Measurements from ENCODE around the gene USP4.

Gene USP4

DNA sequence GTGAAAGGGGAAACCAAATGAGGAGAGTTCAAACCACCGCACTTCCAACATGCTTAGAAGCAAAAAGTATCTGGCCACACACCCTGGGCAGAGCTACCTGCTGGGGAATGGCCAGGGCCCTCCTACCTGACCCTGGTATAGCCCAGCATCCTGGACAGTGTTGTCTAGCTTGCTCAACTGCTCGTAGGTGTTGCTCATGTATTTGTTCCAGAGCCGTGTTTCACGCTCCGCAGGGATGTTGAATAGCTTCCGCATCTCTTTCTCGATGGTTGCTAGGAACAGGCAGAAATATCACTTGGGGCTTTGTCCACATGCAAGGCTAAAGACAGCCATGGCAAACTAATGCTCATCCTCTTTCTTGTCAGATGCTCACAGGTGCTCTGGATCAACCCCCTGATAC lies 15.1 kb downstream of the USP4 start:
- TF ChIP-seq, protein P1, sequence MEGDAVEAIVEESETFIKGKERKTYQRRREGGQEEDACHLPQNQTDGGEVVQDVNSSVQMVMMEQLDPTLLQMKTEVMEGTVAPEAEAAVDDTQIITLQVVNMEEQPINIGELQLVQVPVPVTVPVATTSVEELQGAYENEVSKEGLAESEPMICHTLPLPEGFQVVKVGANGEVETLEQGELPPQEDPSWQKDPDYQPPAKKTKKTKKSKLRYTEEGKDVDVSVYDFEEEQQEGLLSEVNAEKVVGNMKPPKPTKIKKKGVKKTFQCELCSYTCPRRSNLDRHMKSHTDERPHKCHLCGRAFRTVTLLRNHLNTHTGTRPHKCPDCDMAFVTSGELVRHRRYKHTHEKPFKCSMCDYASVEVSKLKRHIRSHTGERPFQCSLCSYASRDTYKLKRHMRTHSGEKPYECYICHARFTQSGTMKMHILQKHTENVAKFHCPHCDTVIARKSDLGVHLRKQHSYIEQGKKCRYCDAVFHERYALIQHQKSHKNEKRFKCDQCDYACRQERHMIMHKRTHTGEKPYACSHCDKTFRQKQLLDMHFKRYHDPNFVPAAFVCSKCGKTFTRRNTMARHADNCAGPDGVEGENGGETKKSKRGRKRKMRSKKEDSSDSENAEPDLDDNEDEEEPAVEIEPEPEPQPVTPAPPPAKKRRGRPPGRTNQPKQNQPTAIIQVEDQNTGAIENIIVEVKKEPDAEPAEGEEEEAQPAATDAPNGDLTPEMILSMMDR (IDR thresholded peaks at IDR 0.05; ENCODE audit: low read length): no peak
- TF ChIP-seq EZH2phosphoT487 (IDR thresholded peaks at IDR 0.05; ENCODE audit: low read length) (no peak), EZH2 (optimal IDR thresholded peaks at IDR 0.05; ENCODE audit: low read depth, low read length) (no peak)
- Histone ChIP-seq H3K27ac (ENCODE audit: low read length) (no peak overlapping the region), H3K4me1 (ENCODE audit: low read length) (no peaks in the 10 kb centered on the region), H3K4me2 (ENCODE audit: low read depth, low read length) (no peak overlapping the region), H3K9ac (ENCODE audit: low read length) (no peak overlapping the region), H3K9me2 (replicated peaks; ENCODE audit: insufficient read depth, low read length) (no peaks in the 10 kb centered on the region), H3K27me3 (replicated peaks; ENCODE audit: insufficient read depth, low read length) (no peaks in the 10 kb centered on the region), H3K36me3 (replicated peaks; ENCODE audit: insufficient read depth, low read length) (peaks cover 4% of the 10 kb centered on the region; the same call in 1 of the 2 replicates), H3F3A (ENCODE audit: insufficient read depth, low read length) (no peaks in the 10 kb centered on the region), H3K79me2 (ENCODE audit: low read length) (peaks cover 7% of the 10 kb centered on the region; the same call in 1 of the 2 replicates), H3K4me3 (ENCODE audit: low read length) (no peak overlapping the region), H3K9me3 (replicated peaks; ENCODE audit: insufficient read depth, low read length) (no peaks in the 10 kb centered on the region), H4K20me1 (ENCODE audit: insufficient read depth, low read length) (no peaks in the 10 kb centered on the region), H2AFZ (ENCODE audit: low read length) (no peak overlapping the region)
- DNase-seq: no peak

DNA sequence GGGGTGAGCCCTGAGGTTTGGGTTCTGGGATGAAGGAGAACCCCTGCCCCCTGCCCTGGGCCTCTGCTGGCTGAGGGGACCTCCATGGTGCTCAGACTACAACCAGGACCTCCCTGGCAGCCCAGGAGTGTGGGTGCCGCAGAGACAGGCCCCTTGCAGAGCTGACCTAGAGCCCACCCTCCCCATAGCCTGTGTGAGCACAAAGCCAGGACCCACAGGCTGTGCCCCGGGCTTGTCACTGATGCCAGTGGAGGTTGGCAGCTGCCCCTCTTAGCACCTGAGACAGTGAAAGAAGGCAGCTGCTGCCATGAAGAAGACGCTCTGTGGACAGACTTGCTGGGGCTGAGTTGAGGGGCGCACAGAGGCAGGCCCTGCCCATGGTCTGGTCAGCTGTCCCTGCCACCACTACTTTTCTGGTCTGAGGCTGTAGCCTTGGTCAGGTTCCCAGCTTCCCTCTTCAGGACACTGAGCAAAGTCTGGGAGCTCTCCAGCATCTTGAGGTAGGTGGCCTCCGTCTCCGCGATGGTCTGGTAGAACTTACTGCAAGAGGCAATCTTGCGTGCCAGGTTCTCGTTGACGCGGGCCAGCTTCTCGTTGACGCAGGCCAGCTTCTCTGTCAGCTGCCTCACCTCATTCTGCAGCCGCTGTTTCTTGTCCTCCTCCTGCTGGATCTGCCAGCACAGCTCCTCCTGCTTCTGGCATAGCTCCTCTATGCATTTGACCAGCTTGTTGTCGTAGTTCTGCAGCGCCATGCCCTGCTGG lies 23.0 kb downstream of the USP4 start:
- no peak overlapping the region for H2AFZ ChIP-seq (ENCODE audit: low read length)
- no peaks in the 10 kb centered on the region for H3K27me3 ChIP-seq (replicated peaks; ENCODE audit: insufficient read depth, low read length)
- H3F3A ChIP-seq (ENCODE audit: insufficient read depth, low read length): no peaks in the 10 kb centered on the region
- no peak overlapping the region for H3K4me3 ChIP-seq (ENCODE audit: low read length)
- TF ChIP-seq, protein P1 (IDR thresholded peaks at IDR 0.05; ENCODE audit: low read length): no peak
- TF ChIP-seq EZH2phosphoT487 (IDR thresholded peaks at IDR 0.05; ENCODE audit: low read length): no peak
- TF ChIP-seq EZH2 (optimal IDR thresholded peaks at IDR 0.05; ENCODE audit: low read depth, low read length): no peak
- DNase-seq: no peak
- no peaks in the 10 kb centered on the region for H3K9me2 ChIP-seq (replicated peaks; ENCODE audit: insufficient read depth, low read length)
- peaks cover 10% of the 10 kb centered on the region for H3K4me1 ChIP-seq (ENCODE audit: low read length)
- no peak overlapping the region for H3K27ac ChIP-seq (ENCODE audit: low read length)
- no peaks in the 10 kb centered on the region for H3K9me3 ChIP-seq (replicated peaks; ENCODE audit: insufficient read depth, low read length)
- H3K79me2 ChIP-seq (ENCODE audit: low read length): 0 out of 2 replicates have a peak, but pooled peaks cover under 1% of the 10 kb centered on the region
- H3K4me2 ChIP-seq (ENCODE audit: low read depth, low read length): no peak overlapping the region
- H3K36me3 ChIP-seq (replicated peaks; ENCODE audit: insufficient read depth, low read length): no peaks in the 10 kb centered on the region; the same call in 1 of the 2 replicates
- H3K9ac ChIP-seq (ENCODE audit: low read length): no peak overlapping the region
- H4K20me1 ChIP-seq (ENCODE audit: insufficient read depth, low read length): no peaks in the 10 kb centered on the region

DNA sequence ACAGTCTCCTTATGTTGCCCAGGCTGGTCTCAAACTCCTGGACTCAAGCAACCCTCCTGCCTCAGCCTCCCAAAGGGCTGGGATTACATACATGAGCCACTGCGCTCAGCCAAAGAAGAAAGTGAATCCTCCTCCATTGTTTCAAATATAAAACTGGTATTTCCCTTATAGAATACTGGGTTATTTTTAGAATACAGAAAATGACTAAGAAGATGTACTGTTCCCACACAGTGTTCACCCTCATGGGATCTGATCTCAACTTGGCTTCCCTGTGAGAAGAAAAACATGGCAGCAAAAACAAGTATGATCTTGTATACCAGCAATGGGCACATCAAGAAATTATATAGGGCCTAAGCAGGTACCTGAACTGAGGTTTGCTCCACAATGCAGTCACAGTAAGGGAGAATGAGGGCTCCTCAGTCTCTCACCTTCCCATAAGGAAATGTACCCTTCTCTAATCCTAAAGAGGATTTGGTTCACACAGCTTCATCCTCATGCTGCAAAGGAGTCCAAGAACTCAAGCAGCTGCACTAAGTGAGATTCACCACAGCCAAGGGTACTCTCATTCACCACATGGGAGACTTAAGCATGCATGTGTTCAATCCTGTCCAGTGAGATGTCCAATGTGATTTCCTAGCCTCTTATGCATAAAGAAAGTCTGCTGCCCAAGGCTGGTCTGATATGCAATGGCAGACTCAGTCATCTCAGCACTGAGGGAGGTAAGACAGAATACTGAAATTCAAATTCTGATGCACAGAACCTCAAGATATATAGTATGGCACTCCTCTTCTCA lies 25.8 kb downstream of the USP4 start:
- Histone ChIP-seq H3K4me2 (ENCODE audit: low read depth, low read length) (no peak overlapping the region), H3K36me3 (replicated peaks; ENCODE audit: insufficient read depth, low read length) (no peaks in the 10 kb centered on the region; the same call in 1 of the 2 replicates), H3K27ac (ENCODE audit: low read length) (0 out of 2 replicates have a peak overlapping the region, but pooled peaks have one; percentile 0), H3K79me2 (ENCODE audit: low read length) (no peaks in the 10 kb centered on the region), H3K9ac (ENCODE audit: low read length) (no peak overlapping the region), H3K27me3 (replicated peaks; ENCODE audit: insufficient read depth, low read length) (no peaks in the 10 kb centered on the region), H4K20me1 (ENCODE audit: insufficient read depth, low read length) (no peaks in the 10 kb centered on the region), H3K4me3 (ENCODE audit: low read length) (no peak overlapping the region), H3K4me1 (ENCODE audit: low read length) (peaks cover 10% of the 10 kb centered on the region), H3K9me3 (replicated peaks; ENCODE audit: insufficient read depth, low read length) (no peaks in the 10 kb centered on the region), H2AFZ (ENCODE audit: low read length) (no peak overlapping the region), H3F3A (ENCODE audit: insufficient read depth, low read length) (no peaks in the 10 kb centered on the region), H3K9me2 (replicated peaks; ENCODE audit: insufficient read depth, low read length) (no peaks in the 10 kb centered on the region)
- TF ChIP-seq, protein P1 (IDR thresholded peaks at IDR 0.05; ENCODE audit: low read length): no peak
- no peak for TF ChIP-seq EZH2 (optimal IDR thresholded peaks at IDR 0.05; ENCODE audit: low read depth, low read length)
- TF ChIP-seq EZH2phosphoT487 (IDR thresholded peaks at IDR 0.05; ENCODE audit: low read length): no peak
- no peak for DNase-seq
